Activated CD4-positive, alpha-beta T cell treated with anti-CD3 and anti-CD28 coated beads for 1 hour (primary cell): ENCODE measurements around the gene TOMM40L.

Experiments used
- DNase-seq: peaks from one replicate; pipeline ENCODE4 v3.0.0-alpha.2; 2020

Gene TOMM40L

DNA sequence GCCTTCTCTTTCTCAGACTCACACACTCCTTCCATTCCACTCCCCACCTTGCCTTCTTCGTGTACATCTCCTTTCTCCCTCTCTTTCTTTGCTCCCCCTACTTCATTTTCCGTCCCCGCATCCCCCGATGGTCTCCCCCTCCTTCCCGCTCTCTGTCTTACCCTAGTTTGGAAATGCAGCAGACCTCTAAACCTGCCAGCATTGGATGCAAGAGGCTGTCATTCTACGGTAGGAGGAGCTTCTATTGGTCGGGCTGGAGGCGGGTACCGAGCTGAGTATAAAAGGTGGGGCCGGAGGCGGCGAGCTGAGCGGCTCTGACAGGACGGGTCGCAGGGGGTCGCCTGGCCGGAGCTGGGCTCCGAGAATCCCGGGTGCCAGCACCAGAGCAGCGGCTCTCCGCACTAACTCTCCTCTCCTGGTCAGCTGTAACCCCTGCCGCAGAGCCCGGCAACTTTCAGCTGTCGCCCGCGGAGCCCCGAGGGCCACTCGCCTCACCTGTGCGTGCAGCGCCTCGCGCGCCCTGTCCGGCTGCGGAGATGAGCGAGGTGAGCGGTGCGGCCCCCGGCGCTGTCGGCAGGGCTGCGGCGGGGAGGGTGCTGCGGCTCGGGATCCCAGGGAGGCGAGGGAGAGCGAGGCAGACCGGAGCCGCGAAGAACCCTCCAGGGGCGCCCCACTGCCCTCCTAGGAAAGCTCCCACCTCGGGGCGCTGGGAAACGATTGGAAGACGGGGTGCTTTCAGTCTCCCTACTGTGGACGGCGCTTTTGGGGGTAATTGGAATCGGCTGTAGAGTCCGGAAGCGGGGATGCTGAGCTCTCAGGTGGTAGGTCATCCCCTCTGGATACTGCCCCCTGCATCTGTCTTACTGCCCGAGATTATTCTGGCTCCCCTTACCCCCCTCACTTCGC is 32.8 kb downstream of the TOMM40L start, which contains the start of gene PCP4L1:
Gene PCP4L1, plus strand, starts transcription at position 307 of the 906 bp plus-strand sequence. Its CDS starts 230 bp downstream, at position 537.
- DNase-seq = peak; percentile 10

DNA sequence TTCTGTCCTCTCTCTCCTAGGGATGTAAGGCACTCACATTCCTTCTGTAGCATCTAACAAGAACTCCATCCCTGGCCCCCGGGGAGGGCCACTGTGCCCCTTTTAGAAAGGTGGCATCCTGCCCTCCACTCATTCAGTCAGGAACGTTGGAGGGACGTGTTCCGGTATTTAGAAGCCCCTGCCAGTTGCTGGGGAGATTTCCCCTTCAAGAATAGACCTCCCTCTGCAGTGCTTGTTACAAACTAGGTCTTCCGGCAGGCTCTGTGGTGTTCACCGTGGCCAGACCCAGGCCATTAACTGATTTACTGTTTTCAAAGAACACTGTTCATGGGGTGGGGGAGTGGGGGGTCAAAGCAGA is 33.5 kb downstream of the TOMM40L start:
- no peak for DNase-seq

DNA sequence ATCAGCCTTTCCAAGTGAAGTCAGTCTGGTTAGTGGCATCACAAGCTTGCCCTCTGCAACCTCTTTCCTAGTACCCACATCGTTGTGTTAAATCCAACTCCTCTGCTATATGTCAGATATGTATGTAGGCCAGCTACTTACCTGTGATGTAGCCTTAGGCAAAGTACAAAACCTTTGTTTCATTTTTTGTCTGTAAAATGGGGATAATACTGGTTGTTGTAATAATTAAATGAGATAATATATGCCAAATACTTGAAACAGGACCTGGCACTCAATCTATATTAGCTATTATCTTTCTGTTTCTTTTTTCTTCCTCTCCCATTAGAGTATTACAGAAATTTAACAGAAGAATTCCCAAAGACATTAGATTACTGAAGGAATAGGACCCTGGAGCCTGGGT is 33.9 kb downstream of the TOMM40L start:
- DNase-seq = no peak

DNA sequence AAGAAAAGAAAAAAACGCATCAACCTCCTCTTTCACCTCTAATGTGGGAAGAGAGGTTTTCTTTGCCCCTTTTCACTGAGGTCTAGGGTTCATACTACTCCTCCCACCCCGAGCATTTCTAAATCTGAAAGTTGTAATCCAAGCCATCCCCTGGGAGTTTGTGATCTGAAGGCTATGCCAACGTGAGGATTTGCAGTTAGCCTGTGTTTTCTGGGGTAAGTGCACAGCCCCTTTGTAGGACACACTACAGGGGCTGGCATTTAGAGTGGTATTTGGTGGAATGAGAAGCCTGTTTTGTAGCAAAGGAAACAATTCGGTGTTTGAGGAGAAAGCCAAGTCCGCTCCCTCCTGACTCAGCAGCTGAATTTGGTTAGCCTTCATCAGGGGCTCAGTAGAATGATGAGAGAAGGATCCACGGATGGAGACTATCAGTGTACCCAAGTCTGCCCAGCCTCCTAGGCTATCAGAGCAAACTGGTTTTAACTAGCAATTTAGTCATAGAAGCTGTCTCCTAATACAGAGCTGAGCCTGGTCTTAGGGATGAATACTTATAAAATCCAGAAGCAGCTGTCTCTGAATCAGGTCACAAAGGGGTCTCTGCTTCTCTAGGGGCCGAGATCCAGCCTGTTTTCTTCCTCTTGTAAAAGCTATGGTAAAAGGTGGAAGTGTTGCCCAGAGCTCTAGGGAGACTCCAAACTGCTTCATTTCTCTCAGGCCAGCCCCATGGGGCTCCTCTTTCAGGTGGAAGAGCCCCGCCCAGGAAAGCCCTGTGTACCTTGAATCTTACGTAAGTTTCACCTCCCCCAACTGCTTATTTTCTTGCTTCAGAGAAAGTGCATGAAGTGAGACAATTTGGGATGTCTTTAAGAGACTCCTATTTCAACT is 34.8 kb downstream of the TOMM40L start:
- DNase-seq = no peak

- no peak for DNase-seq
Measured at GRCh38 chr1:161261261-161262235, 35.7 kb downstream of the TOMM40L start.

DNA sequence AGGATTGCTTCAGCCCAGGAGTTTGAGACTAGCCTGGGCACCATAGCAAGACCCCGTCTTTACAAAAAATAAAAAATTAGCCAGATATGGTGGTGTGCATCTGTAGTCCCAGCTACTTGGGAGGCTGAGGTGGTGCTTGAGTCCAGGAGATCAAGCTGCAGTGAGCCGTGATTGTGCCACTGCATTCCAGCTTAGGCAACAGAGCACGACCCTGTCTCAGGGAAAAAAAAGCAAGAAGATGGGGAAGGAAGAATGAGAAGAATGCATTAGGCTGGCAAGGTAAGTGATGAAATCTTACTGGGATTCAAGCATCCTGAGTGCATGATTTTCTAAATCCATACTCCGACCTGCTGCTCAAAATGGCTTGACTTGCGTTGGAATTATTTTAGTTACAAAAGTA is 39.4 kb downstream of the TOMM40L start:
- DNase-seq = no peak

GRCh38 chr1:161266202-161266601 is 40.3 kb downstream of the TOMM40L start:
- no peak for DNase-seq

DNA sequence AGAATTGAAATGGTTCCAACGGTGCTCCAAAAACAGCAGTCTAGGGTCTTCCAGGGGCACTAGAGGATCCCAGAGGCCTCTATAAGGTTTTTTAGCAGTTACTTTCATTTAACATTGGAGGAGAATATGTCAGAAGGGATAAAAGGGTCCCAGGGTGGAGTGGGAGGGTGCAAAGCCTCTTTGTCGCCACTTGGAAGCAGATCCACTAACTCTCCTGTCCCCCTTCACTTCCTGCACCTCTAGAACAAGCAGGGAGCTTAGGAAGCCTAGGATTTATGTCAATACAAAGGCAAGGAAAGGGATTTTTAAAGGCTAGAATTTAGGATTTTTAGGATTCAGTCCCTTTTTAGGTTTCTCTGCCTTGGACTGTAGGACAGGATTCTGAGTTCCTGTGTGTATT is 41.0 kb downstream of the TOMM40L start:
- DNase-seq = no peak

DNA sequence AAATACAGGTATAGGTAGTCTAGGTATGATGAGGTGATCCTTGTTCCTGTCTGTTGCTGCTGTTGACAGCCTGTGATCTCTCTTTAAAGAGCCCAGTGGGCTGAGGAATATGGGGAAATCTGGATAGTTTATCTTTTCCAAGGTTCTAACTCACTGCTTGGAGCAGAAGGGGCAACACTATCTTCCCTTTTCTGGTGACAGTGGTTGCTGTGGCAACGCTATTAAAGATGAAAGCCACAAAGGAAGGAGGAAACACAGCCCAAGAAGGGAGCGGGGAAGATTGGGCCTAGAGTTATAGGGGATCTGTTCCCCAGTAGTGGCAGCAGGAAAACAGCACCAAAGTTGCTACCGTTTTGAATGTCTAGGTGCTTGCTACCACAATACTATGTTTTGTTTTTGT is 41.5 kb downstream of the TOMM40L start:
- no peak for DNase-seq

DNA sequence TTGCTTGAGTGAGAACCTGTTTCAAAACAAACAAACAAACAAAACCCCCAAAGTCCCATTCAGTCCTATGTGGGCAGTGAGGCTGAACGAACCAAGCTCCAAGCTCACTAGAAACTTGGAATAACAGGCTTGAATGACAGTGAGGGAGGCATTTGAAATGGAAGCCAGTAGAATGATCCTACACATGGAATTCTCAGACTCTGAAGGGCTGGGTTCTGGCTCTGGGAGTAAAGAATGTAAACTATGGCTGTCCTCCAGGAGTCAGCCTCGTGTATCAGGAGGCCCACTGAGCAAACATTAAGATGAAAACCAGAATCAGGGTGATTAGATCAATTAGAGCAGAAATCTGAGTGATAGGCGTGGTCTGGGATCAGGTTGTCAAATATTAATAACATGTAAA is 47.5 kb downstream of the TOMM40L start:
- DNase-seq = no peak

DNA sequence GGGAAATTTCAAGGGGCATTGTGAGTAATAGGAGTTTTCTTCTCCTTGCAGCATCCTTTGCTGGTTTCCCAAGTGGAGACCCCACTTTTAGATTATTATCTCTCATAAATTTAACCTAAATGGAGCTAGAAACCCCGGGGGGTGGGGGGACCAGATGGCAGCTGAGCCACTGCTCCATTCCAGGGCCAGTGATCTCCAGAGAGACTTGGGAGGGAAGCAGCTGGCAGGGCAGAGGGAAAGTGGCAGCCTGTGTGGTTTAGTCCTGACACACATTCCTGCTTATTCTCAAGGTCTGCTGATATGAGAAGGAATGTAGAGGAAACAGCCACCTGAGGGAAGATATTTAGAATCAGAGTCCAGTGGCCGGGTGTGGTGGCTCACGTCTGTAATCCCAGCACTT is 49.0 kb downstream of the TOMM40L start:
- DNase-seq = no peak
